ENCODE measurements around the gene ITGAV.

DNA sequence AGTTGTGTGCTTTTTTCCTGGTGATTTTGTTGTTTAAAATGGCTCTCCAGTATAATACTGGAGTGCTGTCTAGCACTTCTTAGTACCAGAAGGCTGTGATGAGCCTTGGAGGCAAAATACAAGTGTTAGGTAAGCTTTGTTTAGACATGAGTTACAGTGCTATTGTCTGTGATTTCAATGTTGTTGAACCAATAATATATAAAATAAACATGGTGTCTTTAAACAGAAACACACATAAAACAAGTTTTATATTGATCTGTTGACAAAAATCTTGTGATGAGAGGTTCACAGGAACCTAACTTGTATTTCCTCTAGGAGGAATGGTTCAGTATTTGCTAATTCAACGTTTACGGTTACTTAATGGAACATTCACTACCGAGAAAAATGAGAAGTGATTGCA, 99.0 kb downstream of the ITGAV start:
- TF ChIP-seq, protein P1, sequence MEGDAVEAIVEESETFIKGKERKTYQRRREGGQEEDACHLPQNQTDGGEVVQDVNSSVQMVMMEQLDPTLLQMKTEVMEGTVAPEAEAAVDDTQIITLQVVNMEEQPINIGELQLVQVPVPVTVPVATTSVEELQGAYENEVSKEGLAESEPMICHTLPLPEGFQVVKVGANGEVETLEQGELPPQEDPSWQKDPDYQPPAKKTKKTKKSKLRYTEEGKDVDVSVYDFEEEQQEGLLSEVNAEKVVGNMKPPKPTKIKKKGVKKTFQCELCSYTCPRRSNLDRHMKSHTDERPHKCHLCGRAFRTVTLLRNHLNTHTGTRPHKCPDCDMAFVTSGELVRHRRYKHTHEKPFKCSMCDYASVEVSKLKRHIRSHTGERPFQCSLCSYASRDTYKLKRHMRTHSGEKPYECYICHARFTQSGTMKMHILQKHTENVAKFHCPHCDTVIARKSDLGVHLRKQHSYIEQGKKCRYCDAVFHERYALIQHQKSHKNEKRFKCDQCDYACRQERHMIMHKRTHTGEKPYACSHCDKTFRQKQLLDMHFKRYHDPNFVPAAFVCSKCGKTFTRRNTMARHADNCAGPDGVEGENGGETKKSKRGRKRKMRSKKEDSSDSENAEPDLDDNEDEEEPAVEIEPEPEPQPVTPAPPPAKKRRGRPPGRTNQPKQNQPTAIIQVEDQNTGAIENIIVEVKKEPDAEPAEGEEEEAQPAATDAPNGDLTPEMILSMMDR (IDR thresholded peaks at IDR 0.05): no peak
- TF ChIP-seq POLR2A (IDR thresholded peaks at IDR 0.05) (no peak), POLR2AphosphoS5 (IDR thresholded peaks at IDR 0.05) (no peak), EP300 (IDR thresholded peaks at IDR 0.05) (no peak)

All from gastroesophageal sphincter (tissue), 3 donors.